Stomach (tissue), 4 donors: ENCODE measurements around the gene C16orf89.

Experiments used
- CTCF ChIP-seq, 7 experiments: fragments of 450-650 bp in 4 of 7; fragments of 200-600 bp in 3 of 7; sonication (generic) in 3 of 7; IDR thresholded peaks; one replicate each; pipeline ENCODE4 v1.5.1; 2016 to 2019; ENCODE audit warnings: antibody characterized with exemption in 7 of 7, control low read depth in 2 of 7, mild to moderate bottlenecking in 1 of 7
- EP300 ChIP-seq: sonication (generic); formaldehyde crosslinking; IDR thresholded peaks from one replicate; pipeline ENCODE4 v1.6.1; 2017; ENCODE audit warnings: antibody characterized with exemption
- POLR2A ChIP-seq, 4 donors: fragments of 450-650 bp; IDR thresholded peaks; one replicate each; pipeline ENCODE4 v1.6.1; 2016; ENCODE audit warnings: antibody characterized with exemption in 4 of 4, control low read depth in 2 of 4, mild to moderate bottlenecking in 1 of 4, moderate library complexity in 1 of 4
- POLR2AphosphoS5 ChIP-seq, 3 donors: sonication (generic); formaldehyde crosslinking; IDR thresholded peaks; one replicate each; pipeline ENCODE4 v1.6.1; 2016; ENCODE audit warnings: antibody characterized with exemption in 3 of 3

DNA sequence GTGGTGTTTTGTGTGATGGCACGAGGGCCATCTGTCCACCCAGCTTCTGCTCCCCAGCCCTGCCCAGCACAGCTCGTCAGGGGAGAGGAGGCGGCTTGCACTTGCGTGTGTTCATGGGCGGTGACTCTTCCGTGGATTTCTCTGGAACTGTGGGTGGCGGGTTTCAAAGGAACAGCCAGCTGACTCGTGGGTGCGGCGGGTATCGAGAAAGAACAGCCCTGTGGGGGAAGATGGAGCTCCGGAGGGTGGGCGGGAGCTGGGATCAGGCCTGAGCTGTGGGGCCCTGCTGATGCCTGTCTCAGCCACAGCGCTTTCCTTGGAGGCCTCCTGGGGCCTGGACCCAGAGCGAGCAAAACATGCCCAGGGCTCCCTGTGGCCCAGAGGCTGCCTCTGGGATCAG, 45.2 kb downstream of the C16orf89 start:
- TF ChIP-seq POLR2AphosphoS5 (IDR thresholded peaks at IDR 0.05) (no peak), POLR2A (IDR thresholded peaks at IDR 0.05) (no peak), EP300 (no peak), CTCF (IDR thresholded peaks at IDR 0.05) (no peak)
